IMR-90 (cell line): ENCODE results near the gene SKIL. TPM values are rescaled to one million over a fixed set of nuclear protein-coding genes. Genes with fewer than 3 reads are reported as not detected.

Source experiments
- ATAC-seq: fragments of 200-7000 bp; cut with Tn5 transposase; 2 replicates; pipeline ENCODE4 v1.9.1; 2020; ENCODE audit warnings: low read depth, mild to moderate bottlenecking, moderate library complexity
- BruUV-seq: library from RNA; stranded (reverse); fragments of 400-500 nt; replicated peaks from 2 replicates; lab custom pipeline; 2021; lab: Mats Ljungman, UMichigan
- CTCF ChIA-PET: fragments of 300-600 bp; formaldehyde crosslinking; extraction: SDS; loops from one replicate; lab custom pipeline; 2021; ENCODE audit warnings: antibody characterized with exemption; lab: Yijun Ruan, JAX
- POLR2A ChIA-PET: fragments of 300-600 bp; sonication (Branson Sonifier 250); formaldehyde crosslinking; loops from one replicate; lab custom pipeline; 2022; ENCODE audit warnings: antibody characterized with exemption; ENCODE audit not compliant: unreplicated experiment; lab: Charles Lee
- DNase-seq: peaks from one replicate; pipeline ENCODE4 v3.0.0; 2013
- H2AFZ ChIP-seq: replicated peaks from 2 replicates; pipeline ENCODE3; 2013; ENCODE audit warnings: low read length, mild to moderate bottlenecking; ENCODE audit not compliant: poor library complexity
- H2AK5ac ChIP-seq: 2 replicates; pipeline ENCODE4 v1.6.1; 2013; ENCODE audit warnings: low read depth, low read length, inconsistent platforms
- H2AK9ac ChIP-seq: replicated peaks from 2 replicates; pipeline ENCODE3; 2013; ENCODE audit warnings: mild to moderate bottlenecking, low read depth, low read length, moderate library complexity; ENCODE audit not compliant: poor library complexity
- H2BK120ac ChIP-seq: 2 replicates; pipeline ENCODE4 v1.6.1; 2013; ENCODE audit warnings: low read depth, low read length, inconsistent platforms
- H2BK15ac ChIP-seq: 3 replicates; pipeline ENCODE4 v1.6.1; 2013; ENCODE audit warnings: low read depth, low read length, inconsistent platforms
- H2BK20ac ChIP-seq: 2 replicates; pipeline ENCODE4 v1.6.1; 2013; ENCODE audit warnings: low read depth, mild to moderate bottlenecking, inconsistent platforms, low read length, moderate library complexity
- H2BK5ac ChIP-seq: 2 replicates; pipeline ENCODE4 v1.6.1; 2013; ENCODE audit warnings: mild to moderate bottlenecking, low read depth, low read length, inconsistent platforms; ENCODE audit not compliant: poor library complexity, severe bottlenecking
- H3K14ac ChIP-seq: replicated peaks from 2 replicates; pipeline ENCODE4 v1.6.1; 2013; ENCODE audit warnings: low read depth, low read length, inconsistent platforms
- H3K18ac ChIP-seq: 2 replicates; pipeline ENCODE4 v1.6.1; 2013; ENCODE audit warnings: low read depth, low read length, control low read depth
- H3K23ac ChIP-seq: 2 replicates; pipeline ENCODE4 v1.6.1; 2013; ENCODE audit warnings: low read depth, low read length, inconsistent platforms
- H3K27ac ChIP-seq: 2 replicates; pipeline ENCODE4 v1.5.1; 2013; ENCODE audit warnings: mild to moderate bottlenecking, control low read depth, low read length; ENCODE audit not compliant: insufficient read depth
- H3K27me3 ChIP-seq: 2 replicates; pipeline ENCODE4 v1.6.1; 2013; ENCODE audit warnings: low read length; ENCODE audit not compliant: control insufficient read depth, insufficient read depth
- H3K36me3 ChIP-seq: 2 replicates; pipeline ENCODE4 v1.6.1; 2013; ENCODE audit warnings: low read length, mixed read lengths; ENCODE audit not compliant: control insufficient read depth, insufficient read depth
- H3K4ac ChIP-seq: 2 replicates; pipeline ENCODE4 v1.6.1; 2013; ENCODE audit warnings: low read depth, low read length, inconsistent platforms
- H3K4me1 ChIP-seq: 2 replicates; pipeline ENCODE4 v1.6.1; 2013; ENCODE audit warnings: low read length, mixed read lengths; ENCODE audit not compliant: control insufficient read depth, insufficient read depth
- H3K4me2 ChIP-seq: 2 replicates; pipeline ENCODE4 v1.6.1; 2013; ENCODE audit warnings: low read depth, mild to moderate bottlenecking, control low read depth, low read length, moderate library complexity
- H3K4me3 ChIP-seq: 2 replicates; pipeline ENCODE4 v1.5.1; 2013; ENCODE audit warnings: low read depth, mild to moderate bottlenecking, control low read depth, low read length, moderate library complexity; ENCODE audit not compliant: insufficient read depth
- H3K56ac ChIP-seq: 2 replicates; pipeline ENCODE4 v1.6.1; 2013; ENCODE audit warnings: low read length, inconsistent platforms; ENCODE audit not compliant: insufficient read depth; ENCODE audit errors: extremely low read depth
- H3K79me1 ChIP-seq, 2 experiments: 2 replicates each; pipeline ENCODE4 v1.6.1; 2013; ENCODE audit warnings: low read length in 2 of 2, inconsistent platforms in 1 of 2, low read depth in 1 of 2
- H3K9ac ChIP-seq: 2 replicates; pipeline ENCODE4 v1.6.1; 2013; ENCODE audit warnings: low read depth, low read length, control low read depth
- H3K9me1 ChIP-seq: 2 replicates; pipeline ENCODE4 v1.6.1; 2013; ENCODE audit warnings: low read length, inconsistent platforms; ENCODE audit not compliant: insufficient read depth
- H3K9me3 ChIP-seq: 2 replicates; pipeline ENCODE4 v1.6.1; 2013; ENCODE audit warnings: low read length; ENCODE audit not compliant: control insufficient read depth, insufficient read depth
- H4K20me1 ChIP-seq: 2 replicates; pipeline ENCODE4 v1.6.1; 2013; ENCODE audit warnings: low read length, inconsistent platforms; ENCODE audit not compliant: insufficient read depth
- H4K5ac ChIP-seq: 2 replicates; pipeline ENCODE4 v1.6.1; 2013; ENCODE audit warnings: mild to moderate bottlenecking, low read depth, low read length, control low read depth
- H4K8ac ChIP-seq, 2 experiments: 2 replicates each; pipeline ENCODE4 v1.6.1; 2013; ENCODE audit warnings: low read depth in 2 of 2, low read length in 2 of 2, control low read depth in 1 of 2, inconsistent platforms in 1 of 2
- H4K91ac ChIP-seq: 2 replicates; pipeline ENCODE4 v1.6.1; 2013; ENCODE audit warnings: low read depth, low read length, inconsistent platforms; ENCODE audit not compliant: insufficient read depth
- BHLHE40 ChIP-seq: fragments of 150-350 bp; IDR thresholded peaks from 2 replicates; pipeline ENCODE4 v1.6.1; 2016; ENCODE audit warnings: mild to moderate bottlenecking, low read depth, low read length
- FOS ChIP-seq: fragments of 150-350 bp; IDR thresholded peaks from 2 replicates; pipeline ENCODE4 v1.6.1; 2016; ENCODE audit warnings: low read depth, low read length
- MAFK ChIP-seq: IDR thresholded peaks from 2 replicates; pipeline ENCODE4 v1.6.1; 2012; ENCODE audit warnings: low read depth, low read length, improper control_type of control experiment
- MAZ ChIP-seq: IDR thresholded peaks from 2 replicates; pipeline ENCODE4 v1.6.1; 2012; ENCODE audit warnings: low read depth, mild to moderate bottlenecking, low read length, improper control_type of control experiment, moderate library complexity, borderline replicate concordance
- POLR2A ChIP-seq: IDR thresholded peaks from 2 replicates; pipeline ENCODE4 v1.6.1; 2012; ENCODE audit warnings: mild to moderate bottlenecking, low read depth, low read length
- RAD21 ChIP-seq: IDR thresholded peaks from 2 replicates; pipeline ENCODE4 v1.6.1; 2012; ENCODE audit warnings: low read length, improper control_type of control experiment
- WGBS, 2 experiments: methylation state at CpG; one replicate each; pipeline versions ENCODE4 v1.1.5 to v1.1.7; 2013; ENCODE audit warnings: missing lambda C conversion rate in 2 of 2; ENCODE audit not compliant: insufficient read length in 1 of 2; ENCODE audit errors: extremely low coverage in 2 of 2; 5-methylcytosine and 5-hydroxymethylcytosine counted together
- dilution Hi-C: fragments of 300-500 bp; cut with HindIII; formaldehyde crosslinking; loops from one replicate; pipeline ENCODE4 v1.14.3; 2018; ENCODE audit warnings: low sequenced_read_pairs; ENCODE audit not compliant: unreplicated experiment
- in situ Hi-C: fragments of 300-500 bp; cut with MboI; formaldehyde crosslinking; loops from 3 replicates; pipeline ENCODE4 v1.14.3; 2019; ENCODE audit warnings: low sequenced_read_pairs, inconsistent platforms, mixed read lengths
- intact Hi-C: fragments of 100-400 bp; cut with micrococcal nuclease; formaldehyde crosslinking; loops from 2 replicates; pipeline ENCODE4 v1.10.0; 2022
- polyA plus RNA-seq, 3 experiments: library from polyadenylated mRNA; depleted of rRNA; stranded (reverse); fragments of >200 nt; gene quantifications; 2 replicates each; pipeline ENCODE4 v1.2.3, GENCODE V29; 2012; ENCODE audit warnings: low replicate concordance in 1 of 3
- total RNA-seq: library from RNA; depleted of rRNA; stranded (reverse); fragments of >200 nt; gene quantifications from 2 replicates; pipeline ENCODE4 v1.2.3, GENCODE V29; 2012

Gene SKIL
- total and polyA plus RNA-seq, 2 of the 4 experiments (the other 2 are of a cell fraction) = 9.2 to 55.9 TPM

- Histone ChIP-seq H4K8ac (peak overlapping the region; percentile 92 to 93), H3K9me1 (peaks cover 4% of the 10 kb centered on the region), H3K36me3 (peaks cover 9% of the 10 kb centered on the region), H3K79me1 (peaks cover 0 to 29% of the 10 kb centered on the region in 2 experiments; a peak in 2 of 4 replicates), H4K91ac (peak overlapping the region; percentile 92), H3K4me2 (peak overlapping the region; percentile 96), H2AK9ac (peak overlapping the region; percentile 80), H3K23ac (peak overlapping the region; percentile 97), H3K14ac (peak overlapping the region; percentile 80), H2BK5ac (peak overlapping the region; percentile 98), H3K9me3 (no peaks in the 10 kb centered on the region), H2AK5ac (peak overlapping the region; percentile 57), H3K27me3 (no peaks in the 10 kb centered on the region), H3K4me3 (peak overlapping the region; percentile 56), H3K56ac (peak overlapping the region; percentile 88), H2BK15ac (peak overlapping the region; percentile 81), H3K4ac (peak overlapping the region; percentile 86), H2AFZ (peak overlapping the region; percentile 90), H3K27ac (peak overlapping the region; percentile 96), H3K4me1 (peaks cover 14% of the 10 kb centered on the region), H3K18ac (peak overlapping the region; percentile 94), H4K20me1 (peaks cover 10% of the 10 kb centered on the region; the same call in 1 of the 2 replicates), H2BK120ac (peak overlapping the region; percentile 62), H2BK20ac (peak overlapping the region; percentile 69), H4K5ac (peak overlapping the region; percentile 98), H3K9ac (peak overlapping the region; percentile 93)
- POLR2A ChIA-PET = interaction anchor here (0.6 to 0.9 kb wide), 5 partner anchors 28 to 1925 kb away, joined by 3 to 6 read pairs (median 3); partner anchors contain the start of gene RPL22L1
- CTCF ChIA-PET = interaction anchor here (0.5 to 1.7 kb wide), 6 partner anchors 10 to 349 kb away, joined by 3 to 8 read pairs (median 4); no protein-coding TSS in a partner anchor
- ATAC-seq (peak; percentile 68), DNase-seq (peak; percentile 74)
- TF ChIP-seq POLR2A (peak; percentile 75), FOS (no peak), MAFK (no peak), MAZ (peak; percentile 88; the same call in 1 of the 2 replicates), BHLHE40 (peak; percentile 88), RAD21 (0 out of 2 replicates have a peak, but pooled peaks have one; percentile 3)
- dilution Hi-C loops (no loop called here), in situ Hi-C loops (no loop called here), intact Hi-C loops (loop anchor here (5.0 kb wide), 1 partner anchor 169 kb away; no protein-coding TSS in a partner anchor)
- no TSS peak for BruUV-seq
- 0% methylated on average over 4 of the region's 60 CpGs; no CpG with 5 or more reads in 1 of the 2 experiments for WGBS, 2 experiments
Measured at GRCh38 chr3:170356596-170357175, 829 bp upstream of the SKIL start.
